ENCODE results near the gene ARHGAP6. TPM values are rescaled to one million over a fixed set of nuclear protein-coding genes. Genes with fewer than 3 reads are reported as not detected.
"Not testable (repeated sequence)": the region's sequence is repeated elsewhere in the genome, so short reads cannot be mapped to it uniquely, and the experiment has no call there.

ARHGAP6 gene
- polyA plus RNA-seq, 1 experiment, result 1.3 TPM

DNA sequence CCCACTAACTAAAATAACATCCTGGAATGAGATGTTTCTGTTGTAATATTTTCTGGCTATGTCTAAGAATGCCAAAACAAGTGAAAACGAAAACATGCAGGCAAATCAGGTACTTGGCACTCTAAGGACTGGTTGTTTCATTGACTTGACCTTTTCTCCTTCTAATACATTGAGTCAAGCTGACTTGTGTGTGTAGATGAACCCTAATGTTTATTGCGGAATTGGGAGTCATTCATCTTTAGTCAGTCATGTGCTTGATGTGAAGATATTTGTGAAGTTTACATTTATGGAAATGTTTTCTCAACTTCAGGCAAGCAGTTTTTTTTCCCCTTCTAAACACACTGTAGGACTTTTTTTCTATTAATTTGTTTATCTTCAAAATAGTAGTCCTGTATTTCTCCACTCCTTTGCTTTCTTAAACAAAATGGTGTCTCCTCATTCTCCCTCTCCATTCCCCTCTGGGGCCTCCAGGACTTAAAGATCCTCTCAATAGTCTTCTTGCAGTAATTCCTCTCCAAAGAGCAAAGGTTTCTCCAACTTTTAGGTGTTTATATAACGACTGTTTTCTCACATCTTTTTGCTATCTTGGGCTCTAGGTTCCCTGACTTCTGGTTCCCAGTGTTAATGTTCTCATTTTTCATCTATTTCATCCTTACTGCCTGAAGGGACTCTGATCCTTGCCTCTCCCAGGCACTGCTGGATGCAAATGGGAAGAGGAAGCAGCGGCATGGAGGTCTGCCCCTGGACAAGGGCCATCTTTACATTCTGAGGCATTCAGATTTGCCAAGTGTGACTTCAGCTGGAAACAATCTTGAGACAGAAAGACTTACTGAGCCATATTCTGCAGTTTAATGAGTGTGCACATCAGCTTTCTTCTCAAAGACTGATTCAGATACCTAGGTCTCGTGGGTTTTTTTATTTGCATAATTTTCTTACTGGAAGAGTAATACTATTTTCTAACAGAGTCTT, 166.4 kb downstream of the ARHGAP6 start:
- Histone ChIP-seq H3K27me3 (ENCODE audit: control insufficient read depth, insufficient read depth, low read length) (no peaks in the 10 kb centered on the region), H3K4me3 (ENCODE audit: low read depth, low read length) (no peak overlapping the region), H3K36me3 (ENCODE audit: control insufficient read depth, insufficient read depth, low read length) (no peaks in the 10 kb centered on the region)
- POLR2A ChIA-PET, result no interaction called here
- CTCF ChIA-PET, result interaction anchor here (1.4 kb wide), 1 partner anchor 118 kb away, joined by 3 read pairs; no protein-coding TSS in a partner anchor
- DNase-seq (ENCODE audit: low read depth), result no peak
- TF ChIP-seq, protein P1, sequence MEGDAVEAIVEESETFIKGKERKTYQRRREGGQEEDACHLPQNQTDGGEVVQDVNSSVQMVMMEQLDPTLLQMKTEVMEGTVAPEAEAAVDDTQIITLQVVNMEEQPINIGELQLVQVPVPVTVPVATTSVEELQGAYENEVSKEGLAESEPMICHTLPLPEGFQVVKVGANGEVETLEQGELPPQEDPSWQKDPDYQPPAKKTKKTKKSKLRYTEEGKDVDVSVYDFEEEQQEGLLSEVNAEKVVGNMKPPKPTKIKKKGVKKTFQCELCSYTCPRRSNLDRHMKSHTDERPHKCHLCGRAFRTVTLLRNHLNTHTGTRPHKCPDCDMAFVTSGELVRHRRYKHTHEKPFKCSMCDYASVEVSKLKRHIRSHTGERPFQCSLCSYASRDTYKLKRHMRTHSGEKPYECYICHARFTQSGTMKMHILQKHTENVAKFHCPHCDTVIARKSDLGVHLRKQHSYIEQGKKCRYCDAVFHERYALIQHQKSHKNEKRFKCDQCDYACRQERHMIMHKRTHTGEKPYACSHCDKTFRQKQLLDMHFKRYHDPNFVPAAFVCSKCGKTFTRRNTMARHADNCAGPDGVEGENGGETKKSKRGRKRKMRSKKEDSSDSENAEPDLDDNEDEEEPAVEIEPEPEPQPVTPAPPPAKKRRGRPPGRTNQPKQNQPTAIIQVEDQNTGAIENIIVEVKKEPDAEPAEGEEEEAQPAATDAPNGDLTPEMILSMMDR (IDR thresholded peaks at IDR 0.05; ENCODE audit: insufficient read depth, low read depth, low read length), result no peak

DNA sequence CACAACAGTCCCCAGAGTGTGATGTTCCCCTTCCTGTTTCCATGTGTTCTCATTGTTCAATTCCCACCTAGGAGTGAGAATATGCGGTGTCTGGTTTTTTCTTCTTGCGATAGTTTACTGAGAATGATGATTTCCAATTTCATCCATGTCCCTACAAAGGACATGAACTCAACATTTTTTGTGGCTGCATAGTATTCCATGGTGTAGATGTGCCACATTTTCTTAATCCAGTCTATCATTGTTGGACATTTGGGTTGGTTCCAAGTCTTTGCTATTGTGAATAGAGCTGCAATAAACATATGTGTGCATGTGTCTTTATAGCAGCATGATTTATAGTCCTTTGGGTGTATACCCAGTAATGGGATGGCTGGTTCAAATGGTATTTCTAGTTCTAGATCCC, 174.3 kb downstream of the ARHGAP6 start:
- CTCF ChIA-PET; H3K27me3 ChIP-seq (ENCODE audit: control insufficient read depth, insufficient read depth, low read length); POLR2A ChIA-PET; DNase-seq (ENCODE audit: low read depth); H3K4me3 ChIP-seq (ENCODE audit: low read depth, low read length); H3K36me3 ChIP-seq (ENCODE audit: control insufficient read depth, insufficient read depth, low read length): not testable (repeated sequence)

DNA sequence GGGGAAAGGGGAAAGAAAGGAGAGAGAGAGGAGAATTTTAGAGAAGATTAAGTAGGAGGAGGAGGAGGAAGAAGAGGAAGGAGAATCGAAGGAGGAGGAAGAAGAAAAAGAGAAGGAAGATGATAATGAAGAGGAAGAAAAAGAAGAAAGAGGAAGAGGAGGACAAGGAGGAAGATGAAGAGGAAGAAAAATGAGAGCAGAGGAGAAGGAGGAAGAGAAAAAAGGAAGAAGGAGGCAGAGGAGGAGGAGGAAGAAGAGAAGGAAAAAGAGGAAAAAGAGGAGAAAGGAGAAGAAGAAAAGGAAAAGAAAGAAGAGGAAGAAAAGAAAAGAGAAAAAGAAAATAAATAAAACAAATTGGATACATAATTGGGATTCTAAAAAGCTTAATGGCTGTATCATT, 181.4 kb downstream of the ARHGAP6 start:
- POLR2A ChIA-PET, result no interaction called here
- Histone ChIP-seq H3K36me3 (ENCODE audit: control insufficient read depth, insufficient read depth, low read length) (no peaks in the 10 kb centered on the region), H3K27me3 (ENCODE audit: control insufficient read depth, insufficient read depth, low read length) (no peaks in the 10 kb centered on the region), H3K4me3 (ENCODE audit: low read depth, low read length) (no peak overlapping the region)
- DNase-seq (ENCODE audit: low read depth), result no peak
- CTCF ChIA-PET, result interaction anchor here (0.6 to 0.7 kb wide), 2 partner anchors 17 to 239 kb away, joined by 3 read pairs; no protein-coding TSS in a partner anchor
- TF ChIP-seq, protein P1 (IDR thresholded peaks at IDR 0.05; ENCODE audit: insufficient read depth, low read depth, low read length), result no peak

DNA sequence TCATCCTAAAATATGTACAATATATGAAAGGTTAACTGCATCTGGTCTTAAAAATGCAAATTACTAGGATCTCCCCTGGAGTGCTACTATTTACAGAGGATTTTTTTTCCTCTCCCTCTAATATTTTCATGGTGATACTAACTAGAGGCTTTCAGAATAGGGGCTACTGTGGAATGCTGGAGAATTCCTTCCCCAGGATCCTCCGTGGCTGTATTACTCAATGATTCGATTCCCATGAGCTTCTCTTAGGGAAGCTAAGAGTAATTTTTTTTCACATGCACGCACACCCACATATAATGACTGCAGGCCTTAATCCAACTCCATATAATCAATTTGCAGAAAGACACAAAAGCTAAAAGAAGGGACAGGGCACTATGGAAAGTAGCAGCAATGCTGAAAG, 184.7 kb downstream of the ARHGAP6 start:
- no peaks in the 10 kb centered on the region for H3K27me3 ChIP-seq (ENCODE audit: control insufficient read depth, insufficient read depth, low read length)
- POLR2A ChIA-PET, result no interaction called here
- no peaks in the 10 kb centered on the region for H3K36me3 ChIP-seq (ENCODE audit: control insufficient read depth, insufficient read depth, low read length)
- TF ChIP-seq, protein P1 (IDR thresholded peaks at IDR 0.05; ENCODE audit: insufficient read depth, low read depth, low read length), result no peak
- CTCF ChIA-PET, result interaction anchor here (0.7 kb wide), 2 partner anchors 9 to 32 kb away, joined by 3 read pairs; no protein-coding TSS in a partner anchor
- no peak overlapping the region for H3K4me3 ChIP-seq (ENCODE audit: low read depth, low read length)
- DNase-seq (ENCODE audit: low read depth), result no peak

DNA sequence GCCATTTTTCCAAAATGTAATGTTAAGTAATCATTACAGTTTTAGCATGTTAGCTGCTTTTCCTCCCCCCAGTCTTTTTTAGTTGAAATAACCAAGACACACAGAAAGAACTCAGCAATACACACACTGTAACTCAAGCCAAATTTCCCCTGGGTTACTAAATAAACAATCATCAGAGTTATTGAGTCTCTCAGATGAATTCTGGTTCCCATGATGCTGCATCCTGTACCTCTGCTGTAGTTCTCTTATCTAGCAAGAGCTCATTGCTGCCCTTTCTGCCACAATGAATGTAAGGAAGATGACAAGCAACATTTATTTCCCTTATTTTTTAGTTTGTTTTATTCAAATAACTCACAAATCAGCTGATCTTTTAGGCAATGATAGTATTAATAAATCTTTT, 185.1 kb downstream of the ARHGAP6 start:
- H3K27me3 ChIP-seq (ENCODE audit: control insufficient read depth, insufficient read depth, low read length), result no peaks in the 10 kb centered on the region
- H3K36me3 ChIP-seq (ENCODE audit: control insufficient read depth, insufficient read depth, low read length), result no peaks in the 10 kb centered on the region
- no peak overlapping the region for H3K4me3 ChIP-seq (ENCODE audit: low read depth, low read length)
- no peak for DNase-seq (ENCODE audit: low read depth)
- ChIA-PET POLR2A (no interaction called here), CTCF (interaction anchor here (0.7 kb wide), 1 partner anchor 9 kb away, joined by 3 read pairs; no protein-coding TSS in a partner anchor)
- TF ChIP-seq, protein P1 (IDR thresholded peaks at IDR 0.05; ENCODE audit: insufficient read depth, low read depth, low read length), result no peak

Data from BJ (cell line).